HEK293 (cell line): ENCODE data around the gene C5orf47.

Source experiments
- CTCF ChIA-PET: fragments of 350-600 bp; formaldehyde crosslinking; extraction: SDS; loops from one replicate; lab custom pipeline; 2021; ENCODE audit warnings: antibody characterized with exemption; lab: Yijun Ruan, JAX
- POLR2A ChIA-PET: fragments of 300-600 bp; formaldehyde crosslinking; extraction: SDS; loops from one replicate; lab custom pipeline; 2020; ENCODE audit warnings: antibody characterized with exemption, inconsistent platforms; lab: Yijun Ruan, JAX
- H3K27ac ChIP-seq: fragments of 200-500 bp; sonication (Bioruptor generic); 2 replicates; pipeline ENCODE4 v1.5.1; 2014; ENCODE audit warnings: low read depth, low read length, control low read depth, inconsistent platforms; ENCODE audit errors: extremely low read depth
- H3K36me3 ChIP-seq, 2 experiments: fragments of 200-500 bp in 1 of 2; sonication (Bioruptor generic) in 1 of 2; 1 replicate in 1 of 2; 2 replicates in 1 of 2; pipeline ENCODE4 v1.5.1; 2014 to 2017; ENCODE audit warnings: inconsistent platforms in 2 of 2, low read length in 2 of 2; ENCODE audit not compliant: control insufficient read depth in 2 of 2, insufficient read depth in 1 of 2
- H3K4me1 ChIP-seq: fragments of 200-500 bp; sonication (Bioruptor generic); 2 replicates; pipeline ENCODE4 v1.5.1; 2014; ENCODE audit warnings: mild to moderate bottlenecking, low read length, inconsistent platforms; ENCODE audit not compliant: control insufficient read depth, insufficient read depth
- H3K4me3 ChIP-seq: 2 replicates; pipeline ENCODE4 v1.5.1; 2011; ENCODE audit warnings: low read depth, mild to moderate bottlenecking, control low read depth, low read length, moderate library complexity
- H3K9me3 ChIP-seq: fragments of 200-500 bp; sonication (Bioruptor generic); 2 replicates; pipeline ENCODE4 v1.5.1; 2014; ENCODE audit warnings: low read depth, low read length, inconsistent platforms; ENCODE audit not compliant: control insufficient read depth, insufficient read depth
- BCL6B ChIP-seq: fragments of 450-650 bp; formaldehyde crosslinking; IDR thresholded peaks from 2 replicates; pipeline ENCODE4 v1.5.1; 2017; ENCODE audit warnings: missing biosample characterization, missing genetic modification characterization
- CTCF ChIP-seq: fragments of 450-650 bp; formaldehyde crosslinking; IDR thresholded peaks from 2 replicates; pipeline ENCODE4 v1.5.1; 2016; ENCODE audit warnings: missing biosample characterization, missing genetic modification characterization
- GLIS1 ChIP-seq: fragments of 450-650 bp; formaldehyde crosslinking; IDR thresholded peaks from 2 replicates; pipeline ENCODE4 v1.5.1; 2016; ENCODE audit warnings: missing biosample characterization, missing genetic modification characterization
- IKZF3 ChIP-seq: fragments of 450-650 bp; IDR thresholded peaks from 2 replicates; pipeline ENCODE4 v1.5.0; 2018; ENCODE audit warnings: missing biosample characterization, mild to moderate bottlenecking, missing genetic modification characterization, moderate library complexity
- OVOL3 ChIP-seq: fragments of 450-650 bp; formaldehyde crosslinking; IDR thresholded peaks from 2 replicates; pipeline ENCODE4 v1.5.1; 2016; ENCODE audit warnings: missing biosample characterization, missing genetic modification characterization
- SP3 ChIP-seq: fragments of 450-650 bp; formaldehyde crosslinking; IDR thresholded peaks from 2 replicates; pipeline ENCODE4 v1.5.1; 2016; ENCODE audit warnings: missing biosample characterization, missing genetic modification characterization
- YY1 ChIP-seq: fragments of 450-650 bp; formaldehyde crosslinking; IDR thresholded peaks from 2 replicates; pipeline ENCODE4 v1.5.1; 2018; ENCODE audit warnings: missing biosample characterization, missing genetic modification characterization
- YY2 ChIP-seq: fragments of 450-650 bp; formaldehyde crosslinking; IDR thresholded peaks from 2 replicates; pipeline ENCODE4 v1.5.1; 2016; ENCODE audit warnings: missing biosample characterization, missing genetic modification characterization
- ZBTB1 ChIP-seq: fragments of 450-650 bp; formaldehyde crosslinking; IDR thresholded peaks from 2 replicates; pipeline ENCODE4 v1.5.1; 2016; ENCODE audit warnings: missing biosample characterization, missing genetic modification characterization
- ZBTB20 ChIP-seq: fragments of 450-650 bp; formaldehyde crosslinking; IDR thresholded peaks from 2 replicates; pipeline ENCODE4 v1.5.1; 2016; ENCODE audit warnings: missing biosample characterization, missing genetic modification characterization
- ZBTB6 ChIP-seq: fragments of 450-650 bp; formaldehyde crosslinking; IDR thresholded peaks from 2 replicates; pipeline ENCODE4 v1.5.1; 2017; ENCODE audit warnings: missing biosample characterization, missing genetic modification characterization
- ZEB2 ChIP-seq: fragments of 450-650 bp; formaldehyde crosslinking; IDR thresholded peaks from 2 replicates; pipeline ENCODE4 v1.5.1; 2016; ENCODE audit warnings: missing biosample characterization, missing genetic modification characterization
- ZFP41 ChIP-seq: fragments of 450-650 bp; formaldehyde crosslinking; IDR thresholded peaks from 2 replicates; pipeline ENCODE4 v1.5.1; 2016; ENCODE audit warnings: missing biosample characterization, missing genetic modification characterization, borderline replicate concordance
- ZIC2 ChIP-seq: fragments of 450-650 bp; formaldehyde crosslinking; IDR thresholded peaks from 2 replicates; pipeline ENCODE4 v1.5.1; 2016; ENCODE audit warnings: missing biosample characterization, missing genetic modification characterization
- ZNF114 ChIP-seq: fragments of 450-650 bp; formaldehyde crosslinking; IDR thresholded peaks from 2 replicates; pipeline ENCODE4 v1.5.0; 2017; ENCODE audit warnings: missing biosample characterization, missing genetic modification characterization
- ZNF169 ChIP-seq: fragments of 450-650 bp; formaldehyde crosslinking; IDR thresholded peaks from 2 replicates; pipeline ENCODE4 v1.5.1; 2016; ENCODE audit warnings: missing biosample characterization, missing genetic modification characterization
- ZNF223 ChIP-seq: fragments of 450-650 bp; formaldehyde crosslinking; IDR thresholded peaks from 2 replicates; pipeline ENCODE4 v1.5.1; 2016; ENCODE audit warnings: missing biosample characterization, missing genetic modification characterization
- ZNF398 ChIP-seq: fragments of 450-650 bp; formaldehyde crosslinking; IDR thresholded peaks from 2 replicates; pipeline ENCODE4 v1.5.1; 2017; ENCODE audit warnings: missing biosample characterization, missing genetic modification characterization
- ZNF426 ChIP-seq: fragments of 450-650 bp; formaldehyde crosslinking; IDR thresholded peaks from 2 replicates; pipeline ENCODE4 v1.5.1; 2017; ENCODE audit warnings: missing biosample characterization, missing genetic modification characterization, mild to moderate bottlenecking, inconsistent platforms, moderate library complexity
- ZNF548 ChIP-seq: fragments of 450-650 bp; formaldehyde crosslinking; IDR thresholded peaks from 2 replicates; pipeline ENCODE4 v1.5.1; 2016; ENCODE audit warnings: missing biosample characterization, missing genetic modification characterization
- ZNF549 ChIP-seq: fragments of 450-650 bp; IDR thresholded peaks from 2 replicates; pipeline ENCODE4 v1.5.1; 2018; ENCODE audit warnings: missing biosample characterization, missing genetic modification characterization, mild to moderate bottlenecking, inconsistent platforms, moderate library complexity
- ZNF596 ChIP-seq: fragments of 450-650 bp; IDR thresholded peaks from 2 replicates; pipeline ENCODE4 v1.5.0; 2018; ENCODE audit warnings: missing biosample characterization, mild to moderate bottlenecking, missing genetic modification characterization, moderate library complexity
- ZNF600 ChIP-seq: fragments of 450-650 bp; formaldehyde crosslinking; IDR thresholded peaks from 2 replicates; pipeline ENCODE4 v1.5.1; 2016; ENCODE audit warnings: missing biosample characterization, missing genetic modification characterization
- ZNF629 ChIP-seq: fragments of 450-650 bp; formaldehyde crosslinking; IDR thresholded peaks from 2 replicates; pipeline ENCODE4 v1.5.1; 2017; ENCODE audit warnings: missing biosample characterization, missing genetic modification characterization
- ZNF645 ChIP-seq: fragments of 450-650 bp; formaldehyde crosslinking; IDR thresholded peaks from 2 replicates; pipeline ENCODE4; 2016; ENCODE audit warnings: missing biosample characterization, missing genetic modification characterization
- ZNF677 ChIP-seq: fragments of 450-650 bp; IDR thresholded peaks from 2 replicates; pipeline ENCODE4 v1.5.0; 2018; ENCODE audit warnings: missing biosample characterization, mild to moderate bottlenecking, missing genetic modification characterization, moderate library complexity
- ZNF747 ChIP-seq: fragments of 450-650 bp; formaldehyde crosslinking; IDR thresholded peaks from 2 replicates; pipeline ENCODE4 v1.5.1; 2016; ENCODE audit warnings: missing biosample characterization, missing genetic modification characterization
- ZNF777 ChIP-seq: fragments of 450-650 bp; formaldehyde crosslinking; IDR thresholded peaks from 2 replicates; pipeline ENCODE4 v1.5.1; 2017; ENCODE audit warnings: missing biosample characterization, missing genetic modification characterization, borderline replicate concordance

Gene C5orf47

GRCh38 chr5:173997331-173997730, 8.4 kb downstream of the C5orf47 start:
- no peak overlapping the region for H3K4me3 ChIP-seq
- ChIA-PET POLR2A (interaction anchor here (0.6 kb wide), 1 partner anchor 99 kb away, joined by 3 read pairs; no protein-coding TSS in a partner anchor), CTCF (no interaction called here)
- H3K9me3 ChIP-seq, result no peaks in the 10 kb centered on the region
- no peak overlapping the region for H3K27ac ChIP-seq
- H3K36me3 ChIP-seq, result no peaks in the 10 kb centered on the region
- no peaks in the 10 kb centered on the region for H3K4me1 ChIP-seq
- TF ChIP-seq ZNF747 (tag by site-specific recombination) (no peak), ZFP41 (tag by site-specific recombination) (no peak), ZIC2 (tag by site-specific recombination) (0 out of 2 replicates have a peak, but pooled peaks have one; percentile 19), ZBTB1 (tag by site-specific recombination) (no peak), YY2 (no peak), GLIS1 (peak; percentile 79), ZNF169 (tag by site-specific recombination) (no peak), ZNF549 (tag by site-specific recombination) (no peak)

- no peak for TF ChIP-seq ZNF677
- TF ChIP-seq ZNF223, result no peak
- TF ChIP-seq ZBTB20 (tag by site-specific recombination), result no peak
- TF ChIP-seq ZNF777 (tag by site-specific recombination), result no peak
- TF ChIP-seq ZNF548, result no peak
- no peak for TF ChIP-seq ZEB2 (tag by site-specific recombination)
- no peak for TF ChIP-seq SP3 (tag by site-specific recombination)
- TF ChIP-seq ZFP41 (tag by site-specific recombination), result no peak
- TF ChIP-seq ZNF114 (tag by site-specific recombination), result no peak
- TF ChIP-seq IKZF3 (tag by site-specific recombination), result no peak
- TF ChIP-seq, all 188 proteins: peak for 0
- CTCF ChIA-PET, result interaction anchor here (0.6 to 0.7 kb wide), 2 partner anchors 14 to 19 kb away, joined by 3 read pairs; no protein-coding TSS in a partner anchor
- no peaks in the 10 kb centered on the region for H3K36me3 ChIP-seq
- H3K27ac ChIP-seq, result no peak overlapping the region
- POLR2A ChIA-PET, result no interaction called here
- H3K4me1 ChIP-seq, result no peaks in the 10 kb centered on the region
- no peak overlapping the region for H3K4me3 ChIP-seq
- no peaks in the 10 kb centered on the region for H3K9me3 ChIP-seq
These were observed 9.6 kb downstream of the C5orf47 start for GRCh38 chr5:173998531-173998930.

GRCh38 chr5:174000076-174000475, 11.1 kb downstream of the C5orf47 start:
- CTCF ChIA-PET, result no interaction called here
- POLR2A ChIA-PET, result no interaction called here
- H3K9me3 ChIP-seq, result no peaks in the 10 kb centered on the region
- TF ChIP-seq ZNF426 (tag by site-specific recombination), result no peak
- TF ChIP-seq YY1 (tag by site-specific recombination), result no peak
- TF ChIP-seq CTCF, result no peak
- TF ChIP-seq OVOL3, result no peak
- no peak for TF ChIP-seq BCL6B (tag by site-specific recombination)
- no peak for TF ChIP-seq ZNF645 (tag by site-specific recombination)
- TF ChIP-seq ZNF600 (tag by site-specific recombination), result no peak
- TF ChIP-seq ZNF629, result no peak
- TF ChIP-seq ZNF747 (tag by site-specific recombination), result no peak
- no peak for TF ChIP-seq ZNF596 (tag by site-specific recombination)
- no peak for TF ChIP-seq ZNF398
- no peak for TF ChIP-seq ZBTB6 (tag by site-specific recombination)

More at GRCh38 chr5:174000076-174000475, 11.1 kb downstream of the C5orf47 start:
- no peak overlapping the region for H3K27ac ChIP-seq
- H3K4me3 ChIP-seq, result no peak overlapping the region
- H3K4me1 ChIP-seq, result no peaks in the 10 kb centered on the region
- no peaks in the 10 kb centered on the region for H3K36me3 ChIP-seq
